ENCODE results near the gene SNRNP70. TPM values are rescaled to one million over a fixed set of nuclear protein-coding genes. Genes with fewer than 3 reads are reported as not detected.
A peak's percentile ranks its signal among the peaks of the same experiment; 100 is the strongest.
"Not testable (repeated sequence)": the region's sequence is repeated elsewhere in the genome, so short reads cannot be mapped to it uniquely, and the experiment has no call there.

SNRNP70 gene
- polyA plus RNA-seq, 1 donor (not counting 4 experiments of a cell fraction or from before 2014, with no cell fraction given), result 149 TPM

DNA sequence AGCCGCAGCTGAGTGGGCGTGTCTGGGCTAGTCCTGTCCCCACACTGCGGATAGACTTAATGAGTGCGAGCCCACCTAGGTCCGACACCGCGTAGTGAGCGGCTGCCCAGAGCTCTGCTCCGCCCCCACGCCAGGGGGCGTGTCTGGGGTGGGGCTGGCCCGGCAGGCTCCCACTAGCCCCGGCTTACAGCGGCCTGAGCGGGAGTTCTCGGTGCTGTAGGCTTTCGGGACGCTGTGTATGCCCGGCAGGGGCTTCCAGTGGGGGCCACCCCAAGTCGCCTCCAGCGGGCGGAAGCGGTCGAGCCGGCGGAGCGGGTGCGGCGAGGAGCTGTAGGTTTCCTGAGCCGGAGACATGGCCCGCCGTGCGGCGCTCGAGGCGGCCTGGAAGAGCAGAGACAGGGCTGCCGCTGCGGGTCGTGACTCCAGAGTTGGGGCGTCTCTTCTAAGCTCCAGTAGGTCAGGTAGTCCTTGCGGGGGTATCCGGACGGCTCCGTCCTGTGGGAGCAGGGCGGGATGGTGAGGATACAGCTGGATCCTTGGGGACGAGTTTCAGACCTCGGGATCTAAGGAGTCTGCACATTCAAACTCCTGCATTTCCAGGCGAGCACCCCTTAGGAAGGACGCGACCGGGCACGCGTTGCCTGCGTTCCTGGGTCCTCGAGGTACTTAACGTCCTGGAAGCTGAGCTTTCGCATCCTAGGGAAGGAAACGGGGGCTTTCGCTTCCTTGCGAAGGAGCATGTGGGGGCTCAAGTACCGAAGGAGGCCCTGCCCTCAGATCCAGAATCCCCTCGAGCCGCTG lies 28.9 kb upstream of the SNRNP70 start:
- Histone ChIP-seq H3K27me3 (ENCODE audit: control insufficient read depth, extremely low read depth, insufficient read depth, low read length) (no peaks in the 10 kb centered on the region), H3K79me2 (ENCODE audit: control insufficient read depth, insufficient read depth, low read length) (no peaks in the 10 kb centered on the region), H4K20me1 (ENCODE audit: control insufficient read depth, extremely low read depth, insufficient read depth, low read length) (no peaks in the 10 kb centered on the region), H3K9me1 (ENCODE audit: control insufficient read depth, extremely low read depth, insufficient read depth, low read length) (peaks cover 2% of the 10 kb centered on the region), H3K9ac (ENCODE audit: control insufficient read depth, extremely low read depth, insufficient read depth, low read length) (peak overlapping the region; percentile 79), H2AFZ (ENCODE audit: control insufficient read depth, low read length) (peak overlapping the region; percentile 41), H3K9me3 (ENCODE audit: control insufficient read depth, low read depth, low read length) (no peaks in the 10 kb centered on the region), H3K27ac (ENCODE audit: control insufficient read depth, insufficient read depth, low read length) (peak overlapping the region; percentile 47), H3K4me2 (ENCODE audit: control insufficient read depth, extremely low read depth, insufficient read depth, low read depth, low read length) (peak overlapping the region; percentile 95), H3K4me1 (ENCODE audit: control insufficient read depth, extremely low read depth, insufficient read depth, low read length) (peaks cover 14% of the 10 kb centered on the region), H3K36me3 (ENCODE audit: control insufficient read depth in 2 of 2, extremely low read depth in 1 of 2, insufficient read depth in 2 of 2, low read length in 2 of 2) (peaks cover 0 to 2% of the 10 kb centered on the region in 2 experiments), H3K4me3 (ENCODE audit: control insufficient read depth in 2 of 3, extremely low read depth in 1 of 3, insufficient read depth in 2 of 3, low read depth in 1 of 3, low read length in 3 of 3) (peak overlapping the region; percentile 52 to 79 (median 68))
- dilution Hi-C loops (cut with MboI; ENCODE audit: extremely low pct_ligation_motif_present, low sequenced_read_pairs), result no loop called here
- DNase-seq (ENCODE audit: low read depth, low spot score) (no peak), FAIRE-seq (peak; percentile 41)
- no peak for TF ChIP-seq EZH2 (IDR thresholded peaks at IDR 0.05; ENCODE audit: low read length)
- TF ChIP-seq, protein P1, sequence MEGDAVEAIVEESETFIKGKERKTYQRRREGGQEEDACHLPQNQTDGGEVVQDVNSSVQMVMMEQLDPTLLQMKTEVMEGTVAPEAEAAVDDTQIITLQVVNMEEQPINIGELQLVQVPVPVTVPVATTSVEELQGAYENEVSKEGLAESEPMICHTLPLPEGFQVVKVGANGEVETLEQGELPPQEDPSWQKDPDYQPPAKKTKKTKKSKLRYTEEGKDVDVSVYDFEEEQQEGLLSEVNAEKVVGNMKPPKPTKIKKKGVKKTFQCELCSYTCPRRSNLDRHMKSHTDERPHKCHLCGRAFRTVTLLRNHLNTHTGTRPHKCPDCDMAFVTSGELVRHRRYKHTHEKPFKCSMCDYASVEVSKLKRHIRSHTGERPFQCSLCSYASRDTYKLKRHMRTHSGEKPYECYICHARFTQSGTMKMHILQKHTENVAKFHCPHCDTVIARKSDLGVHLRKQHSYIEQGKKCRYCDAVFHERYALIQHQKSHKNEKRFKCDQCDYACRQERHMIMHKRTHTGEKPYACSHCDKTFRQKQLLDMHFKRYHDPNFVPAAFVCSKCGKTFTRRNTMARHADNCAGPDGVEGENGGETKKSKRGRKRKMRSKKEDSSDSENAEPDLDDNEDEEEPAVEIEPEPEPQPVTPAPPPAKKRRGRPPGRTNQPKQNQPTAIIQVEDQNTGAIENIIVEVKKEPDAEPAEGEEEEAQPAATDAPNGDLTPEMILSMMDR (optimal IDR thresholded peaks at IDR 0.05 in 1 of 3, IDR thresholded peaks at IDR 0.05 in 1 of 3, conservative IDR thresholded peaks at IDR 0.05 in 1 of 3; ENCODE audit: extremely low read depth in 1 of 3, insufficient read depth in 2 of 3, low read length in 3 of 3), result peak in 1 of 3 experiments; percentile 15

DNA sequence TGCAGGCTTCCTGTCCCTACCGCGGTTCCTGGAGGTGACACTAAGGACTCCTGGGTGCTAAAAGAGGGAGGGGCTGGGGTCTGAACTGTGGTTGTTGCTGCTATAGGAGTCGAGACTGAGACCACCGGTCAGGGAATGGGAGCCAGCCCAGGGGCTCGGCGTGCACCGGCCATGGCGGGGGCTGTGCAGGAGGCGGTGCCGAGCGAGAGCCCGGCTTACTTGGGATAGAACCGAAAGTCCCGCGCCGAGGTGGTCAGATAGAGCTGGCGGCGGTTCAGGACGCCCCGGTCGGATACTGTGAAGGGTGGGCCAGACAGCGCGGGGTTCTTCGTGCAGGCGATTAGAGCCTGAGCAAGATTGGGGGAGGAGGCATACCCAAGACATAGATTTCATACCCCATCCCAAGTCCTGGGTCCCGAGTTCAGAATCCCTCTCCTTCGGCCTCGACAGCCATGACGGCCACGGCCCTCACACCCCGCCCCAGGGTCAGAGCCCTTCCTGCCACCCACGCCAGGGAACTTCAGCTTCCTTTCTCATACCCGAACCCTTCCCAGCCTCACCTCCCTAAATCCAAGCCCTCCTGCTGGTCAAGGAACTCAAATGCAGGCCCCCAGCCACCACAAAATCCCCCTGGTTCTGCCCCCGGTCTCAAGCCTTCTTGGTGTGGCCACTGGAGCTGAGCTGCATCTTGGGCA lies 28.2 kb upstream of the SNRNP70 start:
- dilution Hi-C loops (cut with MboI; ENCODE audit: extremely low pct_ligation_motif_present, low sequenced_read_pairs), result not testable (repeated sequence)
- FAIRE-seq, result peak; percentile 61

More for the DNA sequence above, 28.2 kb upstream of the SNRNP70 start:
- H3K79me2 ChIP-seq (ENCODE audit: control insufficient read depth, insufficient read depth, low read length); H3K9me1 ChIP-seq (ENCODE audit: control insufficient read depth, extremely low read depth, insufficient read depth, low read length); DNase-seq (ENCODE audit: low read depth, low spot score); H4K20me1 ChIP-seq (ENCODE audit: control insufficient read depth, extremely low read depth, insufficient read depth, low read length); H3K27me3 ChIP-seq (ENCODE audit: control insufficient read depth, extremely low read depth, insufficient read depth, low read length); H3K9me3 ChIP-seq (ENCODE audit: control insufficient read depth, low read depth, low read length); H3K36me3 ChIP-seq (ENCODE audit: control insufficient read depth in 2 of 2, extremely low read depth in 1 of 2, insufficient read depth in 2 of 2, low read length in 2 of 2): not testable (repeated sequence)
- Histone ChIP-seq H2AFZ (ENCODE audit: control insufficient read depth, low read length) (peak overlapping the region; percentile 41), H3K4me2 (ENCODE audit: control insufficient read depth, extremely low read depth, insufficient read depth, low read depth, low read length) (peak overlapping the region; percentile 95), H3K4me1 (ENCODE audit: control insufficient read depth, extremely low read depth, insufficient read depth, low read length) (peaks cover 14% of the 10 kb centered on the region), H3K27ac (ENCODE audit: control insufficient read depth, insufficient read depth, low read length) (peak overlapping the region; percentile 40), H3K4me3 (ENCODE audit: control insufficient read depth in 2 of 3, extremely low read depth in 1 of 3, insufficient read depth in 2 of 3, low read depth in 1 of 3, low read length in 3 of 3) (peak overlapping the region; percentile 52 to 79 (median 68)), H3K9ac (ENCODE audit: control insufficient read depth, extremely low read depth, insufficient read depth, low read length) (peak overlapping the region; percentile 79)

Data from keratinocyte (primary cell).